DOHH2 (cell line): Measurements from ENCODE around the gene STAP2.

Source experiments
- H3F3A ChIP-seq: fragments of 200-600 bp; sonication (generic), shearing (Covaris generic); 2 replicates; pipeline ENCODE4 v1.6.0; 2016; ENCODE audit warnings: antibody characterized with exemption, mild to moderate bottlenecking; ENCODE audit not compliant: control insufficient read depth, insufficient read depth
- H3K27ac ChIP-seq: fragments of 200-600 bp; sonication (generic); 2 replicates; pipeline ENCODE4 v1.5.1; 2014; ENCODE audit warnings: low read depth, mild to moderate bottlenecking, low read length, moderate library complexity
- H3K27me3 ChIP-seq: fragments of 200-600 bp; sonication (generic); 2 replicates; pipeline ENCODE4 v1.6.1; 2014; ENCODE audit warnings: mild to moderate bottlenecking, low read length, mixed read lengths; ENCODE audit not compliant: control insufficient read depth
- H3K36me3 ChIP-seq: fragments of 200-600 bp; sonication (generic); 2 replicates; pipeline ENCODE4 v1.6.1; 2014; ENCODE audit warnings: mild to moderate bottlenecking, low read length, moderate library complexity, mixed read lengths; ENCODE audit not compliant: control insufficient read depth
- H3K4me1 ChIP-seq: fragments of 200-600 bp; sonication (generic); 2 replicates; pipeline ENCODE4 v1.6.1; 2014; ENCODE audit warnings: mild to moderate bottlenecking, low read length, mixed read lengths; ENCODE audit not compliant: control insufficient read depth
- H3K4me2 ChIP-seq: fragments of 200-600 bp; sonication (generic); 2 replicates; pipeline ENCODE4 v1.6.0; 2014; ENCODE audit warnings: mild to moderate bottlenecking, low read length, moderate library complexity
- H3K4me3 ChIP-seq: fragments of 200-600 bp; sonication (generic); 2 replicates; pipeline ENCODE4 v1.5.1; 2014; ENCODE audit warnings: mild to moderate bottlenecking, low read length, mixed read lengths
- H3K79me2 ChIP-seq: fragments of 200-600 bp; sonication (generic); 2 replicates; pipeline ENCODE4 v1.6.1; 2014; ENCODE audit warnings: mild to moderate bottlenecking, low read length, mixed read lengths; ENCODE audit not compliant: control insufficient read depth
- H3K9me2 ChIP-seq: fragments of 200-600 bp; sonication (generic); replicated peaks from 2 replicates; pipeline ENCODE4 v1.6.1; 2014; ENCODE audit warnings: mild to moderate bottlenecking, low read length, mixed read lengths; ENCODE audit not compliant: control insufficient read depth
- H3K9me3 ChIP-seq: fragments of 200-600 bp; sonication (generic); 2 replicates; pipeline ENCODE4 v1.6.1; 2014; ENCODE audit warnings: antibody characterized with exemption, low read length, mixed read lengths; ENCODE audit not compliant: control insufficient read depth, insufficient read depth
- H4K20me1 ChIP-seq: fragments of 200-600 bp; sonication (generic); 2 replicates; pipeline ENCODE4 v1.6.0; 2014; ENCODE audit warnings: low read depth, mild to moderate bottlenecking, antibody characterized with exemption, low read length, moderate library complexity; ENCODE audit not compliant: control insufficient read depth, insufficient read depth
- EZH2phosphoT487 ChIP-seq: fragments of 200-600 bp; sonication (generic); IDR thresholded peaks from 2 replicates; pipeline ENCODE4 v1.6.1; 2017; ENCODE audit warnings: borderline replicate concordance, mild to moderate bottlenecking, antibody characterized with exemption, low read length, moderate library complexity, mixed read lengths
- TF ChIP-seq, protein P1 (sequence below): fragments of 200-600 bp; sonication (generic); IDR thresholded peaks from one replicate; pipeline ENCODE4 v1.5.1; 2014; ENCODE audit warnings: antibody characterized with exemption, mild to moderate bottlenecking, low read depth, low read length; ENCODE audit not compliant: poor library complexity, severe bottlenecking

The STAP2 gene

DNA sequence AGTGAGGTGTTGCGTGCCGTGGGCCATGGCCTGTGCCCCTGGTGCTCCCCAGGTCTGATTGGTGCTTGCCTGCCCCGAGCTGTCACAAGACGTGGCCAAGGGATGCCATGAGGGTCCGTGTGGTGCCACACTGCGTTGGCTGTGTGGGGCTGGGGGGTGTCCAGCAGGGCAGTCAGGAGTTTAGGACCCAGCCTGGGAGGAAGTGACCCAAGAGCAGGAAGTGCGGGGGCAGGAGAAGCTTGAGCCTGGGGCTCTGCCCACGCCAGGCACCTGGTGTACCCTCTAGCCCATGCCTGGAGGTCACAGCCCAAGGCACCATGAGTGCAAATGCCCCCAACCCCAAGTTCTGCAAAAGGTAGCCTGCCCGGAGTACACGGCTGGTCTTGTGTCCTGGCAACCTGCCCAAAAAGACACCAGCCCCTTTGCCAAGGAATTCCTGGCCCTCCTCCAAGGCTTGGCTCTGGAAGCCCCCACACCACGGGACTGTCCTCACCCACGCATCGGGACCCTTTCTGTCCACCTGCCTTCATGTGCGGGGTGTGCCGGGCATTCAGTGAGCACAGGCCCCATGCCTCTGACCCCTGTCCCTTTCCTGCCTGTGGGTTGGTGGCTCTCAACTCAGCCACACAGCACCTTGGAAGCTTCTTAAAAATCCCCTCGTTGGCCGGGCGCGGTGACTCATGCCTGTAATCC is 29.6 kb upstream of the STAP2 start:
- no peaks in the 10 kb centered on the region for H3K27me3 ChIP-seq
- H3K79me2 ChIP-seq: peaks cover 47% of the 10 kb centered on the region
- H3K36me3 ChIP-seq: peaks cover 42% of the 10 kb centered on the region
- peaks cover 10% of the 10 kb centered on the region for H4K20me1 ChIP-seq
- peak overlapping the region; percentile 82 for H3K27ac ChIP-seq
- no peaks in the 10 kb centered on the region for H3K9me3 ChIP-seq
- peak overlapping the region; percentile 70 for H3K4me2 ChIP-seq
- peaks cover 46% of the 10 kb centered on the region for H3K4me1 ChIP-seq
- H3K9me2 ChIP-seq: no peaks in the 10 kb centered on the region
- TF ChIP-seq EZH2phosphoT487: no peak
- TF ChIP-seq, protein P1, sequence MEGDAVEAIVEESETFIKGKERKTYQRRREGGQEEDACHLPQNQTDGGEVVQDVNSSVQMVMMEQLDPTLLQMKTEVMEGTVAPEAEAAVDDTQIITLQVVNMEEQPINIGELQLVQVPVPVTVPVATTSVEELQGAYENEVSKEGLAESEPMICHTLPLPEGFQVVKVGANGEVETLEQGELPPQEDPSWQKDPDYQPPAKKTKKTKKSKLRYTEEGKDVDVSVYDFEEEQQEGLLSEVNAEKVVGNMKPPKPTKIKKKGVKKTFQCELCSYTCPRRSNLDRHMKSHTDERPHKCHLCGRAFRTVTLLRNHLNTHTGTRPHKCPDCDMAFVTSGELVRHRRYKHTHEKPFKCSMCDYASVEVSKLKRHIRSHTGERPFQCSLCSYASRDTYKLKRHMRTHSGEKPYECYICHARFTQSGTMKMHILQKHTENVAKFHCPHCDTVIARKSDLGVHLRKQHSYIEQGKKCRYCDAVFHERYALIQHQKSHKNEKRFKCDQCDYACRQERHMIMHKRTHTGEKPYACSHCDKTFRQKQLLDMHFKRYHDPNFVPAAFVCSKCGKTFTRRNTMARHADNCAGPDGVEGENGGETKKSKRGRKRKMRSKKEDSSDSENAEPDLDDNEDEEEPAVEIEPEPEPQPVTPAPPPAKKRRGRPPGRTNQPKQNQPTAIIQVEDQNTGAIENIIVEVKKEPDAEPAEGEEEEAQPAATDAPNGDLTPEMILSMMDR: no peak
- 0 out of 2 replicates have a peak, but pooled peaks cover 3% of the 10 kb centered on the region for H3F3A ChIP-seq
- no peak overlapping the region for H3K4me3 ChIP-seq

DNA sequence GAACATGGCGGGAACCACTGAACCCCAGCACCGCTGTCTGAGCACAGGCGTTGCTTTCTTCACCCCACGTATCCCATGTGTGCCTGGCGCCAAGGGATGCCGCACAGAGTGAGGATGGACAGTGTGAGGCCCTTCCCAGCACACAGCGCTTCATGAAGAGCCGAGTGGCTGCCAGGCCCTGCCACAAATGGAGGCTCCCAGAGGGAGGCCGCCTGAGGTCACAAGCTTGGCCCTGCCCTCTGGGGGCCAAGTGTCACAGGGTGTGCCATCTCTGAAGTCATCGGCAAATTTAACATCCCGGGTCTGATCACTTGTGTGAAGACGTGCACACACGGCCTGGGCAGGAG is 29.1 kb upstream of the STAP2 start:
- TF ChIP-seq, protein P1: no peak
- TF ChIP-seq EZH2phosphoT487: no peak
- peaks cover 46% of the 10 kb centered on the region for H3K4me1 ChIP-seq
- H3K27me3 ChIP-seq: no peaks in the 10 kb centered on the region
- H3K36me3 ChIP-seq: peaks cover 47% of the 10 kb centered on the region
- H3K79me2 ChIP-seq: peaks cover 41% of the 10 kb centered on the region
- no peak overlapping the region for H3K4me3 ChIP-seq
- peak overlapping the region; percentile 82; the same call in 1 of the 2 replicates for H3K27ac ChIP-seq
- peaks cover 10% of the 10 kb centered on the region for H4K20me1 ChIP-seq
- no peak overlapping the region for H3K4me2 ChIP-seq
- H3K9me3 ChIP-seq: no peaks in the 10 kb centered on the region
- 0 out of 2 replicates have a peak, but pooled peaks cover 3% of the 10 kb centered on the region for H3F3A ChIP-seq
- H3K9me2 ChIP-seq: no peaks in the 10 kb centered on the region

DNA sequence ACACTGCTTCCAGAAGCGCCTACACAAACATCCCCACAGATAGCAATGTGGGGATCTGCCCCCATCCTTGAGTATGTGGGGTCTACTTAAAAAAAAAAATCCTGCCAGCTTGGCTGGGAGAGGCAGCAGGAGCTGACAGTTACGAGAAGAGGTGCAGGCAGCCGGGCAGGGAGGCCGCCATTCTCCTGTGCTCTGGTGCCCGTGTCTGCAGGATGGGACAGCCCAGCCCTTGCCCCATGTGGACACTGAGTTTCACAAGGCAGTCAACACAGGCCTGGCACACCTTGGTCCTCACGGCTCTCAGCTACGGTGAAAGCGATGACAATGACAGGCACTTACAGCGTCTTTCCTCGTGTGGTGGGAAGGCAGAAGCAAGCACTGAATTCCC is 28.7 kb upstream of the STAP2 start:
- H3K79me2 ChIP-seq: peaks cover 37% of the 10 kb centered on the region
- H3K27ac ChIP-seq: no peak overlapping the region
- H3K4me3 ChIP-seq: no peak overlapping the region
- peaks cover 10% of the 10 kb centered on the region for H4K20me1 ChIP-seq
- TF ChIP-seq, protein P1: no peak
- TF ChIP-seq EZH2phosphoT487: no peak
- H3F3A ChIP-seq: 0 out of 2 replicates have a peak, but pooled peaks cover 3% of the 10 kb centered on the region
- H3K9me3 ChIP-seq: no peaks in the 10 kb centered on the region
- H3K27me3 ChIP-seq: no peaks in the 10 kb centered on the region
- H3K4me2 ChIP-seq: no peak overlapping the region
- H3K36me3 ChIP-seq: peaks cover 52% of the 10 kb centered on the region
- H3K4me1 ChIP-seq: peaks cover 44% of the 10 kb centered on the region
- no peaks in the 10 kb centered on the region for H3K9me2 ChIP-seq
